ENCODE results near the gene DHPS. TPM values are rescaled to one million over a fixed set of nuclear protein-coding genes. Genes with fewer than 3 reads are reported as not detected.

DHPS gene
- total and polyA plus RNA-seq, 2 of the 13 experiments (the other 11 are each of a cell fraction or from before 2014, with no cell fraction given): 43.3 to 84.3 TPM

GRCh38 chr19:12669270-12670158 is 12.2 kb downstream of the DHPS start (continued):
- TF ChIP-seq BRF2 (CRISPR knock-in tag; IDR thresholded peaks at IDR 0.05) (no peak; the same call in 1 of the 2 replicates), NFKBIZ (CRISPR knock-in tag; IDR thresholded peaks at IDR 0.05) (no peak), SALL2 (CRISPR knock-in tag; IDR thresholded peaks at IDR 0.05) (no peak), CHD2 (IDR thresholded peaks at IDR 0.05; ENCODE audit: low read depth, low read length) (no peak), ATF5 (CRISPR knock-in tag; IDR thresholded peaks at IDR 0.05; ENCODE audit: low read depth) (no peak), KAT2B (IDR thresholded peaks at IDR 0.05; ENCODE audit: borderline replicate concordance, low read depth, low read length) (no peak), ZMYM2 (CRISPR knock-in tag; IDR thresholded peaks at IDR 0.05) (no peak), ZFP62 (CRISPR knock-in tag; IDR thresholded peaks at IDR 0.05) (no peak), PLRG1 (conservative IDR thresholded peaks at IDR 0.05) (no peak), MEF2D (CRISPR knock-in tag; IDR thresholded peaks at IDR 0.05) (no peak; the same call in 1 of the 2 replicates), NCOA5 (CRISPR knock-in tag; IDR thresholded peaks at IDR 0.05) (no peak; the same call in 1 of the 2 replicates), ZSCAN25 (CRISPR knock-in tag; IDR thresholded peaks at IDR 0.05) (no peak), ZSCAN20 (CRISPR knock-in tag; IDR thresholded peaks at IDR 0.05; ENCODE audit: borderline replicate concordance) (no peak), ZNF234 (CRISPR knock-in tag; conservative IDR thresholded peaks at IDR 0.05) (0 out of 2 replicates have a peak, but pooled peaks have one; percentile 74), ELK4 (CRISPR knock-in tag; IDR thresholded peaks at IDR 0.05; ENCODE audit: borderline replicate concordance) (no peak), HINFP (CRISPR knock-in tag; IDR thresholded peaks at IDR 0.05; ENCODE audit: low read depth) (no peak), FOXO1 (CRISPR knock-in tag; IDR thresholded peaks at IDR 0.05) (no peak; the same call in 1 of the 2 replicates), ETV6 (CRISPR knock-in tag; conservative IDR thresholded peaks at IDR 0.05) (no peak), RXRA (CRISPR knock-in tag; IDR thresholded peaks at IDR 0.05) (0 out of 2 replicates have a peak, but pooled peaks have one; percentile 34), CHCHD3 (CRISPR knock-in tag; IDR thresholded peaks at IDR 0.05) (no peak), MTA3 (CRISPR knock-in tag; IDR thresholded peaks at IDR 0.05) (no peak), LBX2 (CRISPR knock-in tag; IDR thresholded peaks at IDR 0.05; ENCODE audit: borderline replicate concordance) (no peak), PHF8 (CRISPR knock-in tag; IDR thresholded peaks at IDR 0.05) (peak; percentile 93), ATF4 (CRISPR knock-in tag; IDR thresholded peaks at IDR 0.05) (no peak)
